Muscle of leg (tissue), 11 donors: ENCODE measurements around the gene CHAF1A. TPM values are rescaled to one million over a fixed set of nuclear protein-coding genes. Genes with fewer than 3 reads are reported as not detected.

ENCODE experiments used
- DNase-seq: peaks from one replicate; pipeline ENCODE4 v3.0.0; 2013
- H3K27ac ChIP-seq: one replicate; pipeline ENCODE4 v1.5.1; 2013; ENCODE audit warnings: mild to moderate bottlenecking, low read length, control low read depth
- H3K27me3 ChIP-seq: one replicate; pipeline ENCODE4 v1.6.1; 2013; ENCODE audit warnings: low read length; ENCODE audit not compliant: control insufficient read depth, insufficient read depth
- H3K36me3 ChIP-seq: one replicate; pipeline ENCODE4 v1.6.1; 2013; ENCODE audit warnings: low read length; ENCODE audit not compliant: control insufficient read depth, insufficient read depth
- H3K4me1 ChIP-seq: one replicate; pipeline ENCODE4 v1.6.1; 2013; ENCODE audit warnings: low read length; ENCODE audit not compliant: control insufficient read depth, insufficient read depth
- H3K4me3 ChIP-seq: one replicate; pipeline ENCODE4 v1.5.1; 2013; ENCODE audit warnings: low read length, control low read depth
- H3K9me3 ChIP-seq: replicated peaks from 2 replicates; pipeline ENCODE4 v1.6.1; 2013; ENCODE audit warnings: low read depth, low read length; ENCODE audit not compliant: control insufficient read depth
- WGBS: methylation state at CpG from one replicate; pipeline ENCODE4 v1.1.5; 2013; ENCODE audit warnings: missing lambda C conversion rate; ENCODE audit not compliant: insufficient coverage; 5-methylcytosine and 5-hydroxymethylcytosine counted together
- polyA plus RNA-seq, 8 donors: library from polyadenylated mRNA; unstranded; fragments of 120-200 nt; gene quantifications; one replicate each; pipeline versions ENCODE4 v1.2.1 to v1.2.3, GENCODE V29; 2013; ENCODE audit warnings: inconsistent platforms in 1 of 8, low replicate concordance in 1 of 8; ENCODE audit not compliant: insufficient read length in 8 of 8, insufficient read depth in 1 of 8
- total RNA-seq: library from RNA; stranded (reverse); fragments of 120-200 nt; gene quantifications from one replicate; pipeline ENCODE4 v1.2.4, GENCODE V29; 2013

Gene CHAF1A
- total and polyA plus RNA-seq, 9 donors: 7.6 to 19.3 (median 12.2) TPM

DNA sequence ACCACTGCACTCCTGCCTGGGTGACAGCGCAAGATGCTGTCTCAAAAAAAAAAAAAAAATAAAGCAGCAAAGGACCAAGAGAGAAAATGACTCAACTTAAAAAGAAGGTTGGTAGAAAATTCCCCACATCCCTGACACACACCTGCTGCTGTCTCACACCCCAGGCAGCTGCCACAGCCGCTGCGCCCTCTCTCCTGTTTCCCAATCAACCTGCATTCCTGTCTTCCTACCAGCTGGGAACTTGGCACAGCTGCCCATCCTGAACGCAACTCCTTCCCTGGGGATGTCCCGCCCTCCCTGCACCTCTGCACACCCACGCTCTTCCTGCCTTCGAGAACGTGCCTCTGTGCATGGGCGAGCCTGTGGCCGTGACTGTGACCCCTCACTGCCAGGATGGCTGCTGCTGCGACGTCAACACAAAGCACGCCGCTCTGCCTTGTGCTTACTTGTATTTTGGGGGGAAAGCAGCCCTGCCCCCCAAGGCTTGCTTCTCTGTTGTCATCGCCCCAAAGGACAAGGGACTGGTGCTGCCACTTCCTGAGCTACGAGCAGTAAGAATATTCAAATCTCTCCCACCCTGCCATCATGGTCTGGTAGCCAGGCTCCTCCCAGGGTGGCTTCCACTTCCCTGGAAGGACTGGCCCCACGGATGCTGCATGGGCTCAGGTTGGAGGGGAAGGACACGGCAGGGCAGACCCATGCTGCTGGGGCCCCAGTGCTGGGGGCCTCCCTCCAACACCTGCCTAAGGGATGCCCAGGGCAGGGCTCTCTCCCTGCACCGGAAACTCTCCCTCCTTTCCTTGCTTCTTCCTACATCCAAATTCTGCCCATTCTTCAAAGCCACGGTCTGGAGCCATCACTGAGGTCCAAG, 22.8 kb upstream of the CHAF1A start:
- DNase-seq: peak; percentile 73
- WGBS: 44% methylated on average over 8 of the region's 20 CpGs
- Histone ChIP-seq H3K36me3 (peaks cover 25% of the 10 kb centered on the region), H3K27me3 (no peaks in the 10 kb centered on the region), H3K27ac (peak overlapping the region; percentile 64), H3K4me1 (peaks cover 61% of the 10 kb centered on the region), H3K4me3 (no peak overlapping the region), H3K9me3 (no peaks in the 10 kb centered on the region)

DNA sequence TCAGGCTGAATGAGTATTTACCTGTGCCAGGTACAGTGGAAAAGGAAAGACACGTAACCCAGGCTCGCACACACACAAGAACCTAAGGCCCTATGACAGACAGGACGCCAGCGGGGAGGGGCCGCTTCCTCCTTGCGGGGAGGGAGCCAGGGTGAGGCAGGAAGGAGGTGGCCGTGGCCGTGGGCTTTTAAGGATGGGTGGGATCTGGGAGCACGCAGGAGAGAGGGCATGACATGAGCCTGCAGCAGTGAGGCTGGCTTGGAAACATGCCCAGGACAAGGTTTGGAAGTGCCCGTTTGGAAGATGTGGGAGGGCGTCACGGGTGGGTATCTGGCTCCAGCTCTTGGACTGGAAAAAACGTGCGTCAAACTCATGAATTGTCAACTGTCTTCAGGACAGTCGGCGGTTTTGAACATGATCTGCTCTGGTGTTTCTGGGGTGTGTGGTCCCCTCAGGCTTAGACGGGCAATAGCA, 22.1 kb upstream of the CHAF1A start:
- H3K27ac ChIP-seq: peak overlapping the region; percentile 64
- H3K9me3 ChIP-seq: no peaks in the 10 kb centered on the region
- peaks cover 57% of the 10 kb centered on the region for H3K4me1 ChIP-seq
- no peaks in the 10 kb centered on the region for H3K27me3 ChIP-seq
- peaks cover 31% of the 10 kb centered on the region for H3K36me3 ChIP-seq
- H3K4me3 ChIP-seq: no peak overlapping the region
- DNase-seq: peak; percentile 33
- WGBS: 45% methylated on average over 16 of the region's 17 CpGs

DNA sequence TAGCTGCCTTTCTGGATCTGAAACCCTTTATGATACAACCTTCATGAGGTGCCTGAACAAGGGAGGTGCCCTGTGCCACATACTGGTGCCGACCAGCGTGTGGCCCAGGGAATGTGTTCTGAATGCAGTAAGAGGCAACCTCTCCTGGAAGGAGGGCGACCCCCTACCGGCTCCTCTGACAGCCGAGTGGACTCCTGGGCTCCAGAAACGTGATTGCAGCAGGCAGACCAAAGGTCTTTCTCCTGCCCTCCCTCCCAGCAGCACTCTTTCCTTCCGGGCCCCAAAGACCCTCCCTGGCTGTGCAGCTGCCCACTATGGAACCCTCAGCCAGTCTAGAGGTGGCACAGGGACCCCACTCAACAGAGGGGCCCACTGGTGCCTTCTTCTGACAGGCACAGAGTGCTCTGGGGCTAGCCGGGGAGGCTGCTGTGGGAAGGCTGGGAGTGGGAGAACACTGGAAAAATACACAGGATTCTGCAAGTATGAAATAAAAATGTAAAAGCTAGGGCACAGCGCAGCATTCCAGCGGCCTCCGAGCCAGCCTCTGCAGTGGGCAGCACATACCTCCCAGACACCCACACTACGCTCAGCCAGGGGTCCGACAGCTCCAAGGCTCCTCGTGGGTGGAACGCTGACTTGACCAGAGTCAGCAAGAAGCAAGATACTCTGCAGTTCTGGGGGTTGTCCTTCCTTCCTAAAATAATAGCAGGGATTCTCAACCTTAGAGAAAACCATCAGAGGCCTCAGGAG, 17.0 kb upstream of the CHAF1A start:
- Histone ChIP-seq H3K36me3 (peaks cover 42% of the 10 kb centered on the region), H3K27ac (peak overlapping the region; percentile 10), H3K4me1 (peaks cover 52% of the 10 kb centered on the region), H3K27me3 (no peaks in the 10 kb centered on the region), H3K9me3 (no peaks in the 10 kb centered on the region), H3K4me3 (no peak overlapping the region)
- DNase-seq: no peak
- 85% methylated on average over 12 of the region's 15 CpGs for WGBS

DNA sequence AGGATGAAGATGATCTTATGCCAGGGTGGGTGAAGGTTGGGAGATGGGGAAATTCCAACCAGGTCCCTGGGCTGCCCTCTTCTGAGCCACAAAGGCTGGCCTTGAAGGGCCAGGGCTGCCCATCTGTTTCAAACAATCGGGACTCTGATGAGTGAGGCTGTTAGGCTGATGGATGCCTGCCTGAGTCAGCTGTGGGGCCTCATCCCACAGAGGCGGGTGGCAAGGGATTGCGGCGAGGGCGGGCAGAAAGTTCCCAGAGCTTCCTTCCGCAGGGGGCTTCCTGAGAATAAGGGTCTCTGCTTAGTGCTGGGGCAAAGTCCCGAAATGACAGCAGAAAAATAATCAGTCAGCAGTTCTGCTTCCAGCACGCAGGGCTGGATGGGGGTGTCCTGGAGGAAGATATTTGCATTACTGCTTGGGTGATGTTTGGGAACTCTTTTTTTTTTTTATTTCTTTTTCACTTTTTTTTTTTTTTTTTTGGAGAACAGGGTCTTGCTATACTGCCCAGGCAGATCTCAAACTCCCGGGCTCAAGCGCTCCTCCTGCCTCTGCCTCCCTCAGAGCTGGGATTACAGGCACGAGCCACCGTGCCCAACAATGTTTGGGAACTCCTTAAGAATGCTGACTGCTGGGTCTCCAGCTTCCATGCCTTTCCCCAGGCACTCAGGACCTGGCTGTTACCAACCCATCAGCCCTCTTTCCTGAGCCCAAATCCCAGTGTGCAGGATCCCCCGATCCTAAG, 16.2 kb upstream of the CHAF1A start:
- Histone ChIP-seq H3K9me3 (no peaks in the 10 kb centered on the region), H3K27ac (peak overlapping the region; percentile 10), H3K27me3 (no peaks in the 10 kb centered on the region), H3K36me3 (peaks cover 42% of the 10 kb centered on the region), H3K4me3 (no peak overlapping the region), H3K4me1 (peaks cover 55% of the 10 kb centered on the region)
- DNase-seq: peak; percentile 21
- 75% methylated on average over 8 of the region's 13 CpGs for WGBS

DNA sequence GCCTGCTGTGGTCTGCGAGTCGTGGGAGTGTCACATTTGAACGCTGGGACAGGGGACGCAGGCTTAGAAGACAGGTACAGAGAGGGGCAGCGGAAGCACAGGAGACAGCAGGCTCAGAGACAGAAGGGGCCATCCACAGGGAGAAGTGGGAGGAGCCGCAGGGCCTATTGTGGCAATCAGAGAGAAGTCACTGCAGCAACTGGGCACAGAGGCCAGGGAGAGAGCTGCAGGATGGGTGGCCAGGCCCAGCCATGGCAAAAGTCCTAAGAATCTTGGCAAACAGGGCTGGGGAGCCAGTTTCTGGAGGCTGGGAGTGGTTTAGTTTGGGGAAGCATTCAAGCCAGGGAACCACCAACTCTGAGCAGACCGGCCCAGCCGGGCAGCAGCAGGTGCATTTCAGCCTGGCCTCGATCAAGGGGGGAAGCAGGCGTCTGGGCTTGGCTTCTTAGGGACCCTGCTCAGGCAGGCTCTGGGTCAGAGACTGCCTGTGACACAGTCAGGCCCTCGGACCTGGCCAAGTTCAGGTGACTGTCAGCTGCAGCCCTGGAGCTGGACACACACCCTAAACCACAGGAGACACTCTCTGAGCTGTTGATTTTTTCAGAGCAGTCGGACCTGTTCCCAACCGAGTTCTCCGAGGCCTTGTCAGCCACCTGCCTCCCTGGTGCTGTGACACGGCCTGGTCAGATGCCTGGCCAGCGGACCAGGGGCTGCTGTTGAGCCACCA, 13.9 kb upstream of the CHAF1A start:
- WGBS: 55% methylated on average over 16 of the region's 16 CpGs
- no peak overlapping the region for H3K4me3 ChIP-seq
- DNase-seq: peak; percentile 73
- no peaks in the 10 kb centered on the region for H3K27me3 ChIP-seq
- peak overlapping the region; percentile 75 for H3K27ac ChIP-seq
- H3K9me3 ChIP-seq: no peaks in the 10 kb centered on the region
- peaks cover 77% of the 10 kb centered on the region for H3K4me1 ChIP-seq
- peaks cover 36% of the 10 kb centered on the region for H3K36me3 ChIP-seq

DNA sequence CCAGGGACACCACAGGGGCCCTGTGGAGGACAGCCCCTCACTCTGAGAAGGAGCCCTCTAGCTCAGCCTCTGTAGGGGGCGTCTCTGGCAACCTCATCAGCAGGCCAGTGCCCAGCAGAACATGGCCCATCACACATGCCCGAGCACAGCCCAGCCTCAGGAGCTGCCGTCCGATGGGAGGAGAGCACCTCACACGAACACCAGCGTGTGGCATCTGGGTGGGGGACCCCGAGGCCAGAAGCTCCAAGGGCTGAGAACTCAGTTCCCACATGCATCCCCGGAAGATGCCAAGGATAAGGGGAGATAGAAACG, 13.4 kb upstream of the CHAF1A start:
- Histone ChIP-seq H3K4me1 (peaks cover 83% of the 10 kb centered on the region), H3K4me3 (no peak overlapping the region), H3K36me3 (peaks cover 31% of the 10 kb centered on the region), H3K27me3 (no peaks in the 10 kb centered on the region), H3K27ac (peak overlapping the region; percentile 75), H3K9me3 (no peaks in the 10 kb centered on the region)
- WGBS: 63% methylated on average over 9 of the region's 9 CpGs
- no peak for DNase-seq

- Histone ChIP-seq H3K27ac (peak overlapping the region; percentile 87), H3K36me3 (peaks cover 26% of the 10 kb centered on the region), H3K27me3 (no peaks in the 10 kb centered on the region), H3K4me1 (peaks cover 88% of the 10 kb centered on the region), H3K9me3 (no peaks in the 10 kb centered on the region), H3K4me3 (no peak overlapping the region)
- WGBS: 38% methylated on average over 17 of the region's 17 CpGs
- DNase-seq: no peak
Measured at GRCh38 chr19:4389511-4390016, 12.9 kb upstream of the CHAF1A start.

DNA sequence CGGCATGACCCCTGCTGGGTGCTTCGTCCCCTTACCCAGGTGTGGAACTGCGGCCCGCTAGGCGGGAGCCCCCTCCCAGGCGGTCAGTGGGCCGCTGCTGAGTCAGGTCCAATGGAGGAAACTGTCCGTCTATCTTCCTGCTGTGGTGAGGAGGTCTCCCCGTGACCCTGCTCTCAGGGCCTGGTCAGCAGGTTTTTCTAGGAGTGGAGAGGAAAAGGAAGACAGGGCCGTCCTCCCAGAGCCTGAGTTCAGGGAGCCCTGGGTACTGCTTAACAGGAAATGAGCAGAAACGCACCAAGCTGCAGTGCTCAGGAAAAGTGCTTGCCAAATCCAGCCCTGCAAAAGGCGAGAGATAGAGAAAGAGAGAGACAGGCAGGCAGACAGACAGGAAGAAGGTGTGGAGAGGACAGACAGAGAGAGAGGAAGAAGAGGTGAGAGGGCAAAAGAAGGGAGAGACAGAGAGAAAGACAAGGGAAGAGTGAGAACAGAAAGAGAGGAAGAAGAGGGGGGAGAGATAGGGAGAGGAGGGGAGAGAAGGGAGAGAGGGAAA, 12.3 kb upstream of the CHAF1A start:
- H3K36me3 ChIP-seq: peaks cover 25% of the 10 kb centered on the region
- H3K27me3 ChIP-seq: no peaks in the 10 kb centered on the region
- WGBS: 32% methylated on average over 12 of the region's 12 CpGs
- H3K27ac ChIP-seq: peak overlapping the region; percentile 87
- no peak overlapping the region for H3K4me3 ChIP-seq
- no peaks in the 10 kb centered on the region for H3K9me3 ChIP-seq
- DNase-seq: peak; percentile 84
- peaks cover 91% of the 10 kb centered on the region for H3K4me1 ChIP-seq

- no peak overlapping the region for H3K4me3 ChIP-seq
- whole genome bisulfite sequencing: 8% methylated on average over 15 of the region's 21 CpGs
- no peaks in the 10 kb centered on the region for H3K9me3 ChIP-seq
- DNase-seq: peak; percentile 69
- H3K4me1 ChIP-seq: peaks cover 84% of the 10 kb centered on the region
- peak overlapping the region; percentile 87 for H3K27ac ChIP-seq
- peaks cover 22% of the 10 kb centered on the region for H3K36me3 ChIP-seq
- H3K27me3 ChIP-seq: no peaks in the 10 kb centered on the region
Measured at GRCh38 chr19:4390567-4391305, 11.7 kb upstream of the CHAF1A start.
